Kidney epithelial cell (primary cell): ENCODE results near the gene CKB. TPM values are rescaled to one million over a fixed set of nuclear protein-coding genes. Genes with fewer than 3 reads are reported as not detected.

Experiments
- DNase-seq: peaks from one replicate; pipeline ENCODE4 v3.0.0-alpha.2; 2010; ENCODE audit warnings: low read depth
- H3K27me3 ChIP-seq: 2 replicates; pipeline ENCODE4 v1.6.0; 2011; ENCODE audit warnings: low read length; ENCODE audit not compliant: control insufficient read depth, insufficient read depth
- H3K36me3 ChIP-seq: 2 replicates; pipeline ENCODE4 v1.5.1; 2011; ENCODE audit warnings: low read length; ENCODE audit not compliant: control insufficient read depth, insufficient read depth
- H3K4me3 ChIP-seq: 2 replicates; pipeline ENCODE4 v1.5.1; 2011; ENCODE audit warnings: low read depth, mild to moderate bottlenecking, control low read depth, low read length
- CTCF ChIP-seq: IDR thresholded peaks from 2 replicates; pipeline ENCODE4 v1.5.1; 2011; ENCODE audit warnings: mild to moderate bottlenecking, moderate library complexity, low read length, control low read depth, inconsistent platforms; ENCODE audit not compliant: insufficient read depth, poor library complexity, severe bottlenecking
- total RNA-seq: library from RNA; depleted of rRNA; stranded (reverse); fragments of >200 nt; gene quantifications from 2 replicates; pipeline ENCODE4 v1.2.3, GENCODE V29; 2015

Gene CKB
- 67.7 and 78.7 TPM in 2 replicates for total RNA-seq

GRCh38 chr14:103522649-103523574 lies at the start of gene CKB:
TSS of gene CKB (minus strand) at chr14:103522830. CDS start at chr14:103522493, 337 bp downstream.
- TF ChIP-seq CTCF: no peak
- Histone ChIP-seq H3K27me3 (peaks cover 12% of the 10 kb centered on the region), H3K36me3 (no peaks in the 10 kb centered on the region), H3K4me3 (peak within 1 kb of the TSS; percentile 59)
- DNase-seq: no peak

GRCh38 chr14:103569408-103569807 lies 46.8 kb upstream of the CKB start:
- no peaks in the 10 kb centered on the region for H3K36me3 ChIP-seq
- no peak for TF ChIP-seq CTCF

GRCh38 chr14:103568952-103569351 lies 46.3 kb upstream of the CKB start:
- Histone ChIP-seq H3K4me3 (no peak overlapping the region), H3K27me3 (no peaks in the 10 kb centered on the region), H3K36me3 (no peaks in the 10 kb centered on the region)
- no peak for TF ChIP-seq CTCF
- DNase-seq: no peak

More at GRCh38 chr14:103569408-103569807, 46.8 kb upstream of the CKB start:
- H3K4me3 ChIP-seq: no peak overlapping the region
- no peaks in the 10 kb centered on the region for H3K27me3 ChIP-seq
- DNase-seq: no peak

GRCh38 chr14:103563844-103564505 lies 41.3 kb upstream of the CKB start:
- Histone ChIP-seq H3K36me3 (no peaks in the 10 kb centered on the region), H3K4me3 (peak overlapping the region; percentile 98), H3K27me3 (no peaks in the 10 kb centered on the region)
- DNase-seq: no peak
- no peak for TF ChIP-seq CTCF

GRCh38 chr14:103563226-103563620 lies 40.6 kb upstream of the CKB start:
- DNase-seq: no peak
- peak overlapping the region; percentile 98 for H3K4me3 ChIP-seq
- no peak for TF ChIP-seq CTCF
- H3K27me3 ChIP-seq: no peaks in the 10 kb centered on the region
- H3K36me3 ChIP-seq: no peaks in the 10 kb centered on the region
